GM19043 (cell line): ENCODE data around the gene PPTC7.
"Not testable (repeated sequence)": the region's sequence is repeated elsewhere in the genome, so short reads cannot be mapped to it uniquely, and the experiment has no call there.

Source experiments
- ATAC-seq: cut with Tn5 transposase; IDR thresholded peaks from one replicate; pipeline ENCODE4 v1.9.1; 2021; ENCODE audit warnings: low read depth; ENCODE audit not compliant: unreplicated experiment

The PPTC7 gene

DNA sequence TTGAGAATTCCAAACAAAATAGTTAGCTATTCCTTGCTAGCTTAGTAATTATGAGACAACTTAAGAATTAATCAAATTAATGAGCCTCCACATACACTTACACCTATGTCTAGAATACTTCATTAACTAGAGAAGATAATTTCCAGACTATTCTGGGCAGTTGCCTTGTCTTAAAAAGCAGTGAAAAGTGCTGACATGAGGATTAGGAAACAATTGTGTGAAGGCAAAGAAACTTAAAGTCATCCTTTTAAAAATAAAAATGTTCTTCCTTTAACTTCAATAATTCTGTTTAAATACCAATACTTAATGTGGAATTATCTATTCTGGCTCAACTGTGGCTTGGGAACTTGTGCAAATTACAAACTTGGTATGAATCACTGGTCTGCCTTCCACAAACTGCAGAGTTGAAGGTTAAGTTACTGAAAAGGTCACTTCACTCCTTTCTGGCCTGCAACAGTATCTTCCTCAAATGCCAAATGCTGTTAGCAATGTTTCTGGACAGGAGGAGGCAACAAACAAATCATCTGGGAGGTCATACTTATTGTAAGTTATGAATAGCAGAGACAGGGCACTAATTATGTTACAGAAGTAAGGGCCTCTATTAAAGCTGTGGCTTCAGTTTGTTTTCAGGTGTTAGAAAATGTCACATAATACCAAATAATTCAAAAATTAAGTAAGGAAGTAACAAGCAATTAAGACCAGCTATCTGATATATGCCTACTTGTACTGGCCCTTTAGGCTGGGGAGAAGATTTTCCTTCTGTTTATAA, 19.2 kb downstream of the PPTC7 start:
- no peak for ATAC-seq

DNA sequence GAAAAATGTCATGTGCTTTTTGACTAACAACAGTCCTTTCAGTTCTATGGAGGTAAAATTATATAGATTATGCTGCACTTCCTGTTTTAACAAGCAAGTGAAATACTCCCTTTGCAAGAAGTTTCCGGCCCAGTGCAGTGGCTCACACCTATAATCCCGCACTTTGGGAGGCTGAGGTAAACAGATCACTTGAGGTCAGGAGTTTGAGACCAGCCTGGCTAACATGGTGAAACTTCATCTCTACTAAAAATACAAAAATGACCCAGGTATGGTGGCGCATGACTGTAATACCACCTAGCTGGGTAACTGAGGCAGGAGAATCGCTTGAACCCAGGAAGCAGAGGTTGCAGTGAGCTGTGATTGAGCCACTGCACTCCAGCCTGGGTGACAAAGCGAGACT, 20.7 kb downstream of the PPTC7 start:
- ATAC-seq = not testable (repeated sequence)

DNA sequence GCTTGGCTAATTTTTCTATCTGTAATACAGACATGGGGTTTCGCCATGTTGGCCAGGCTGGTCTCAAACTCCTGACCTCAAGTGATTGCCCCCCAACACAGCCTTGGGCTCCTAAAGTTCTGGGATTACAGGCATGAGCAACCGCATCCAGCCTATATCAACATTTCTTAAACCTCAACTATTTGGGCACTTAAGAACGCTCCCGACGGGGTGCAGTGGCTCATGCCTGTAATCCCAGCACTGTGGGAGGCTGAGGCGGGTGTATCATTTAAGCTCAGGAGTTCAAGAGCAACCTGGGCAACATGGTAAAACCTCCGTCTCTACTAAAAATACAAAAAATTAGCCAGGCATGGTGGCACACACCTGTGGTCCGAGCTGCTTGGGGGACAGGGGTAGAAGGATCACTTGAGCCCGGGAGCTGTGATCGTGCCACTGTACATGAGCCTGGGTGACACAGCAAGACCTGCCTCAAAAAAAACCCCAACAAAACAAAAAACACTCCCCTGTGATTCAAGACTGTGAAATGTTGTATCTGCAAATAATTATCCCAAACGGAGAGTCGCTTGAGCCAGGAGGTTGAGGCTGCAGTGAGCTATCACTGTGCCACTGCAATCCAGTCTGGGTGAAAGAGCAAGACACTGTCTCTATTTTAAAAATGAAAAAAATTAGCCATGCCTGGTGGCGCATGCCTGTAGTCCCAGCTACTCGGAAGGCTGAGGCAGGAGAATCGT, 21.5 kb downstream of the PPTC7 start:
- no peak for ATAC-seq

DNA sequence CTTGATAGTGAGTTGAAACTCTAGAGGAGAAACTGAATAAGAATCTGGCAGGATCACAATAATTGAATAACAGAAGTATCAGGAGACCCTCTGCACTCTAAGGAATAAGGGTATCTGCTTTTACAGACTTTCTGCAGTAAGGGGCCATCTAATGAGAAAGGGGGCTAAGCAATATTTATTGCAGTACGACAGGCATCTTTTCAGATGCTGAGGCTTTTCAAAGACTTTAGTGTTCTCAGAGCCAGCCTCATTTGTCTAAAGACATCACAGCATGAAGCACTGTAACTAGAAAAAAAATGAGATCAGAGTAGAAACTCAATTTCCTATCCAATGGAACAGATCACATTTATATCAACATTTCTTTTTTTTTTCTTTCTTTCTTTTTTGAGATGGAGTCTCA, 22.2 kb downstream of the PPTC7 start:
- no peak for ATAC-seq

DNA sequence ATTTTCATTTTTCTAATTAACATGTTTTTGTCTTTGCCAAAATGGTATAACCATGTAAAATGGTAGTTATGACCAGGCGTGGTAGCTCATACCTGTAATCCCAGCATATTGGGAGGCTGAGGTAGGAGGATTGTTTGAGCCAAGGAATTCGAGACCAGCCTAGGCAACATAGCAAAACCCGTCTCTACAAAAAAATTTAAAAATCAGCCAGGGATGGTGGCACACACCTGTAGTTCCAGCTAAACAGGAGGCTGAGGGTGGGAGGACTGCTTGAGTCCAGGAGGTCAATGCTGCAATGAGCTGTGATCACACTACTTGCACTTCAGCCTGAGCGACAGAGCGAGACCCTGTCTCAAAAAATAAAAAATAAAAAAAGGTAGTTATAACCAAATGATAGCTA, 23.1 kb downstream of the PPTC7 start:
- ATAC-seq = no peak

DNA sequence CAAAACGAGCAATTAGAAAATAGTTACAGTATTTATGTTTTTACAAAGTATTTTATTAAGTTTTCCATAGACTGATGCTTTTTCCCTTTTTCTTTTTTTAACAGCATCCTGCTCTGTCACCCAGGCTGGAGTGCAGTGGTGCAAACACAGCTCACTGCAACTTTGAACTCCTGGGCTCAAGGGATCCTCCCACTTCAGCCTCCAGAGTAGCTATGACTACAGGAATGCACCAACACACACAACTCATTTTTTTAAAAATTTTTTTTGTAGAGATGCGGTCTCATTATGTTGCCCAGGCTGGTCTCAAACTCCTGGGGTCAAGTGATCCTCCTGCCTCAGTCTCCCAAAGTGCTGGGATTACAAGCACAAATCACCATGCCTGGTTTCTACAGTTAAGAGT, 24.2 kb downstream of the PPTC7 start:
- ATAC-seq = not testable (repeated sequence)

DNA sequence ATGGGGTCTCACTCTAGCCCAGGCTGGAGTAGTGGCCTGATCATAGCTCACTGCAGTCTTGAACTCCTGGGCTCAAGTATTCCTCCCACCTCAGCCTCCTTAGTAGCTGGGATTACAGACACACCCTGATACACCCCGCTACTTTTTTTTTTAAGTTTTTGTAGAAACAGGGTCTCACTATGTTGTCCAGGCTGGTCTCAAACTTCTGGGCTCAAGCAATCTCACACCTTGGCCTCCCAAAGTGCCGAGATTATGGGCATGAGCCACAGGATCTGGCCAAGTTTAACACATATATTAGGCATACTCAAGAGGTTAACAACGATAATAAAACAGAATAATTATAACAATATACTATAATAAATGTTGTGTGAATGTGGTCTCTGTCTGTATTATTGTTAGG, 25.8 kb downstream of the PPTC7 start:
- ATAC-seq = no peak

DNA sequence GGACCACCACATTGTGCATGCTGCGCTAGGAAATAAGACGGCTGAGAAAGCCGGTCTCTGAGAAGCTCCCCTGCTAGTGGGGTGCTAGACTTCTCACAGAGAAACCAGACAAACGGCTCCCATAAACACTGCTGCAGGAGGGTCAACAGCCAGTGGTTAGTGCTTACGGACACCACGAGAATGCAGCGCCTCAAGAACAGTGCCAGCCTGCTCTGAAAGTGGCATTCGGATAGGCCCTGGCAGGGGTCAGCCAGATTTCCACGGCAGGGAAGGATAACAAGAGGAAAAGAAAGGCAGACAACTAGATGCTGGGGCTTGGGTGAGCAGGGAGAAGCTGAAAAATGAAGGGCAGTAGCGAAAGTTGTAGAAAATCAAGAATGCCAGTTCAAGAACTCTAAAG, 26.4 kb downstream of the PPTC7 start:
- no peak for ATAC-seq

DNA sequence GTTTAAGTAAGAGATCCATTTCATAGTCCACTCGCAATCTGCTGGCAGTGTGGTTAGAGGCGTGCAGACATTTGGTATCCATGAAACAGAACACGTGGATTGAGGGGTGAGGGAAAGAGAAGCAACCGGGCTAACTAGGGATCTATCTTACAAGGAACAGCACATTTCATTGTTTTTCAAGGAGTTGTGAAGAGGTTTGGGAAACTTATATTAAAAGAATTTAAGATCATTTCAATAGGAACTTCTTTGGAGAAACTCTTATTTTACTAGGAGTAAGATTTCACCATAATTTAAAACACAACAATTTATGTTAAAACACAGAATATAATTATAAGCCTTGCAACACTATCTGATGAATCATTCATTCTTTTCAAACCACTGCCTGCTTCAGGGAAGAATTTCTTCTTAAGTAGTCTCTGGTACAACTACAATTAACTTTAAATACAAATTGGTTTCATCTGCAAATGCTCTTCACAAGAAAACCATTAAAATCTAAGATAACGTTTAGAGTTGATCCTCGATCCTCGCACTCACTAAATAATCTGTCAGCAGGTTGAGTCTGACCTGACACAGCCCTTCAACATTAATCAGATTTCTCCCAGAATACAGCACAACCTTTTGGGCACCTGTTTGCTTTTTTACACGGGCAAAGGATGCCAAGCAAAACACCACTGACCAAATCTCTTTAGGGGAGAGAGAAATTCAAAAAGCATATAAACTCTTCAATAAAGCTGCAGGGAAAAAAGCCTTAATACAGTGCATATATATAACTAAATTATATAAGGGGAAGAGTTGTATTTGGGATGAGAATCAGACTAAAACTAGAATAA, 27.3 kb downstream of the PPTC7 start:
- ATAC-seq = no peak

DNA sequence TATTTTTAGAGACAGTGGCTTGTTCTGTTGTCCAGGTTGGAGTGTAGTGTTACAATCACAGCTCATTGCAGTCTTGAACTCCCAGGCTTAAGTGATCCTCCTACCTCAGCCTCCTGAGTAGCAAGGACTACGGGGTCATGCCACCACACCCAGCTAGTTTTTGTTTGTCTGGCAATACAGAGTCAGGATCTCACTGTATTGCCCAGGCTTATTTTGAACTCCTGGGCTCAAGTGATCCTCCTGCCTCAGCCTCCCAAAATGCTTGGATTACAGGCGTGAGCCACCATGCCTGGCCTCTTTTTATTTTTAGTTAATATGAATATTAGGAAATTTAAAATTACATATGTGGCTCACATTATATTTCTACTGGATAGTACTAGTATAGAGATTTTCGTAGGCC, 28.9 kb downstream of the PPTC7 start:
- no peak for ATAC-seq

DNA sequence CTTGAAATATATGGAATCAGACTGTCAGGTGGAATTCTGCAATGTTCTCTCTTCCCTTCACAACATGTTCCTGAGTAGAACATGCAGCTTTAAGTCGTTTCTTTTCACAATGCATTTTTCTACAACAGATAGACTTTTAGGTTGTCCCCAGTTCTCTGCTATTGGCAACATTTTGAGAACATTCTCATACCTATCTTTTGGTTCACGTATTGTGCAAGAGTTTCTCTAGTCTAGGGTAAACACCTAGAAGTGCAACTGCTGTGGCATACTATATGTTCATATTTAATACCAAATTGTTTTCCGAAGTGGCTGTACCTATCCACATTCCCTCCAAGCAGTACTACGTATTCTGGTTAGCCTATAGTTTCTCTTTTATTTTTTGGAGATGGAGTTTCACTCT, 32.1 kb downstream of the PPTC7 start:
- no peak for ATAC-seq

DNA sequence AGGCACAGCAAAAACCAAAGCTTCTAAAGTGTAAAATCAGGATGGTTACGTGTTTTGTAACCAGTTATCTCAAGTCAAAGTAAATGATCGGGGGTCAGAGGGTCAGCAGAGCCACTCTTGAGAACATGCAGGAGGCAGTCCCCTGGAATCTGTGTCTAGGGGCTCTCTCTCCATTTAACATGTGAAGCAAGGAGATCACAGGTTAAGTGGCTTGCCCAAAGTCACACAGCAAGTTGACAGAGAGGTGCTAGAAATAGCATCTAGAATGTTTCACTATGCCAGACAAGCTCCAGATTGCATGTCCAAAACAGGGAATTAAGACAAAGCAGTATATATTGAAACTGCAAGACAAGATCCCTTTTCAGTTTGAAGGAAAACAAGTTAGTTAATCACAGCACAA, 33.4 kb downstream of the PPTC7 start:
- no peak for ATAC-seq

DNA sequence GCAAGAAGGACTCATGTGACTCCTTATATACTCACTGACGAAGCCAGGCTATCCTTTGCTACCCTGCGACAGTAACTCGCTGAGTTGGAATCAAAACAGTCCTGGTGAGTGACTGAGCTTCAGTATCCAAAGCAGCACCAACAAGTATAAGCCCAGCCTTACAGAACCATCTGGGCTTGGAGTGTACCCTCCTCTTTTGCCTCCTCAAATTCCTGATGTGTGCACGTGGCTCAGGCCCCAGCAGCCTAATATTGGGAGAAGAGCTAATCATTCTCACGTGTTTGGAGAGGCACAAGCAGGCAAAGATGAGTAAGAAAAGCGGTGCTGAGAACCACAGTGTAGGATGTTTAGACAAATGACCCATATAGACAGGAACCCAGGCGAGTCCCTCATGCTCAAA, 34.4 kb downstream of the PPTC7 start:
- ATAC-seq = no peak

DNA sequence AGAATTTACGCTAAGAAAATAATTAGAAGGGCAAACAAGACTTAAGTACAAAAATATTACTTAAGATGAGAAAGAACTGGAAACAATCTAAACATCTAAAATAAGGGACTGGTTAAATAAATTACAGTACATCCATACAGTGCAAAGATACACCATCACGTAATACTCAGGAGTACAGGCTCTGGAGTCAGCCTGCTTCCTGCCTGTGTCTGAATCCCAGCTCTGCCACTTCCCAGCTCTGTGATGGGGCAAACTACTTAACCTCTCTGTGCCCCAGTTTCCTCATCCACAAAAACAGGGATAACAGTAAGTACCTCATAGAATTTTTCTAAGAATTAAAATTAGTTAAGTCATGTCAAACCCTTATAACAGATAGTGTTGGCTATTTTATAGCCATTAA, 36.0 kb downstream of the PPTC7 start:
- no peak for ATAC-seq

DNA sequence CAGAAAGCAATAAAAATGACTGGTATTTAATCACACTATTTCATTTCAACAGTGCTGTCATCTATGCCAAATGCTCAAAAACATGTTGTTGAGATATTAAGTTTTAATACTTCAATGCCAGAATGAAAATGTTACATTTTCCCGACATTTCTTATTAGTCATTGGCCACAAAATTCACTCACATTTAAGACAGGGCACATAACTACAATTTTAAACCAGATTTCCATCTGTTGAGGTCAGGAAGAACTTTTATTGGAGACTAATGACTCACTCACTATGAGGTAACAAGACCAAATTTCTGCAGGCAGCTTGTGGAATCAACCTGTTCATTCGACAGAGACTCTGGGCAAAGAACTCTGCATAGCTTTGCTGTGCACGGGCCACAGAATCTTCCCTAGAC, 36.8 kb downstream of the PPTC7 start:
- ATAC-seq = no peak

DNA sequence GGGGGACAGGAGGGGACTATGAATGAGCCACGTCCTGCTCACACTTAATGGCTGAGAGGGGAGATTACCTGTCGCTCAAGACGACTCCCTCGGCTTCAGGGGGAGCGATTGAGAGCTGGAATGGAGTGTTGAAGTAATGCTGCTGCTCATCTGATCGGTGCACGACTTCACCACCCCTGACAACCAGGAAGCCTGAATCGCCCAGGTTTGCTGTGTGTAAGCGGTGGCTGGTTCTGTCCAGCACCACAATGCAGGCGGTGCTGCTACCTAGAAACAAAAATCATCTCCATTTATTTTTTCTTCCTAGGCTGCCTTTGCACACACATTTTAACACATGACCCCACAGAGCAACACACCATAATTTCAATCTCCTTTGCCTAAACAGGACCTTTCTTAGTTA, 37.3 kb downstream of the PPTC7 start:
- ATAC-seq = no peak

DNA sequence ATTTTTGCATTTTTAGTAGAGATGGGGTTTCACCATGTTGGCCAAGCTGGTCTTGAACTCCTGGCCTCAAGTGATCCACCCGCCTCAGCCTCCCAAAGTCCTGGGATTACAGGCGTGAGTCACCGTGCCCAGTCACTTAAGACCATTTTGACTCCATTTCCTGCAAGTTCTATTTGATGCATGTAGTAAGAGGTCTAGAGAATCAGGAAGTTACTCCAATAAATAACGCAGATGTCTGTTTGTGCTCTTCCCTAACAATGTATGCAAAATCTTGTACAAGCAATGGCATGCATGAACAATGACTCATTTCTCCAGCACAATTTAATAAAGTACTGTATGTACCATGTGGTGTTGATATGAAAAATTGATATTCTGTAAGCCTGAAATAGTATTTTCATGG, 37.9 kb downstream of the PPTC7 start:
- ATAC-seq = not testable (repeated sequence)

DNA sequence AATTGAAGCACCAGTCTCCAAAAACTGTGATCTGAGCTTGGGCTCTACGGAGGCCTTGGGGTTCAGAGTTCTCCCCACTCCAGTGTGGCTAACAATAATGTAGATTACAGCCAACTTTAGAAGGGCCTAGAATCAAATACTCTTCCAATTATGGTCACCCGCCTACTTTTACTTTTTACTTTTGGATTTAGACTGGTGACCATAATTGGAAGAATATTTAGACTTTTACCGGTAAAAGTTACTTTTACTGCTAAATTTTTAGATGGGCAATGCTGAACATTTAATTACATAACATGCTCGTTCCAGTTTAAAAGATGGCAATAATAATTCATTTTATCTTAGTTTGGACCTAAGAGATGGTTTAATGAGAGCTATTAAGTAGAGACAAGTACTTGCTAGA, 39.2 kb downstream of the PPTC7 start:
- ATAC-seq = no peak

DNA sequence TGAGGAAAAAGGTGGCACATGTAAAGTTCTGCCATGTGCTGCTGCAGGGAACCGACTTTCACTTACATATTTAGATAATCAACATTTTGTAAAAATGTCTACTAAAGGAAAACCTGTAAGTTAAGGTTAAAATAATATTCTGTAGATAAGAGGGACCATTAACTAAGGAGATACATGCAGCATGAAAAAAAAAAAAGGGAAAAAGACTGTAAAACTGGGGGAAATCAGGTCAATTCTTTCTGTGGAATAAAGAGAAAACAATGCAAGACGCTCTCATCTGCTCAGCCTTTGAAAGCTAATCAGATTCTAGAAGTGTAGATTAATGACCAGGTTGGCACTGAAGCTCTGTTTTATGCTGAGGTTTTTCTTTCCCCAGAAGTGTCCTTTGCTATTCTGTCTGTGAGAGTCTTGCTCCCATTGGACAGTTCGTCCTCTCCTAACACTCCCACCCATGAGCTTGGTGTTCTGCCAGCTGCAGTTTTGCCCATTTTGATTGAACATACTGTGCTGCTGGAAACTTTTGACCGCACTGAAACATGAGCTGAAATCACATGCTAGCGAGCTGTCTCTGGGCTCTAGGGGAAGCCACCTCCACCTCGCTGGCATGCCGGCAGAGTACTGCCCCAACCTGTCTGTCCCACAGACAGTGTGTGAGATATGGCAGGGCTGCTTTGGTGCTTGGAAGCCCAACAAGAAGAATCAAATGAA, 39.7 kb downstream of the PPTC7 start:
- no peak for ATAC-seq

DNA sequence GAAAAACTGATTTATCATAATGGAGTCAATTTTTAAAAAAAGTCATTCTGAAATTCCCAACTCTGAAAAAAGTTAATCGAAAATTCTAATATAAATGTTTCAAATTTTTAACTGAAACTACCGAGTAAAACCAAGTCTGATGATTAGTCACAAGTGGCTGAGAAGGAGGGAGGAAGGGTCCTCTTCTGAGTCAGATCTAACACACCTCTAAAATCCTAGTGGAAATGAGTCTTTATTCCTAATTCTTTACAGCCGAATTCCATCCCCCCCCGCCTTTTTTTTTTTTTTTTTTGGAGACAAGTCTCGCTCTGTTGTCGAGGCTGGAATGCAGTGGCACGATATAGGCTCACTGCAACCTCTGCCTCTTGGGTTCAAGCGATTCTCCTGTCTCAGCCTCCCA, 43.1 kb downstream of the PPTC7 start:
- ATAC-seq = no peak
